Pancreas (tissue), 10 donors: Measurements from ENCODE around the gene MYO18A. TPM values are rescaled to one million over a fixed set of nuclear protein-coding genes. Genes with fewer than 3 reads are reported as not detected.

Experiments used
- ATAC-seq, 4 donors: fragments of 200-7000 bp; cut with Tn5 transposase; one replicate each; pipeline versions ENCODE4 v1.8.0 to v1.9.1; 2020; ENCODE audit warnings: mild to moderate bottlenecking in 4 of 4, moderate library complexity in 4 of 4
- DNase-seq, 6 donors: peaks; one replicate each; pipeline ENCODE4 v3.0.0-alpha.2; 2020
- FAIRE-seq: peaks from 2 replicates; lab custom pipeline; 2012; peaks lifted over from hg19 to GRCh38; lab: Jason Lieb, UNC
- H3K27ac ChIP-seq, 4 donors: fragments of 200-600 bp; sonication (generic); 1 replicate in 3 of 4; 2 replicates in 1 of 4; pipeline versions ENCODE4 v1.5.0 to v1.8.0; 2020
- H3K27me3 ChIP-seq, 4 donors: fragments of 200-600 bp; one replicate each; pipeline ENCODE4 v1.8.0; 2021
- H3K36me3 ChIP-seq, 3 donors: fragments of 200-600 bp; sonication (generic) in 1 of 3; one replicate each; pipeline versions ENCODE4 v1.5.0 to v1.8.0; 2020 to 2021
- H3K4me1 ChIP-seq, 3 donors: fragments of 200-600 bp; one replicate each; pipeline ENCODE4 v1.8.0; 2021
- H3K4me3 ChIP-seq, 4 donors: fragments of 200-600 bp; sonication (generic) in 2 of 4; one replicate each; pipeline versions ENCODE4 v1.5.0 to v1.8.0; 2020 to 2021
- H3K9me3 ChIP-seq, 4 donors: fragments of 200-600 bp; one replicate each; pipeline ENCODE4 v1.8.0; 2021
- CTCF ChIP-seq, 4 donors: fragments of 200-600 bp; sonication (generic) in 3 of 4; IDR thresholded peaks; one replicate each; pipeline versions ENCODE4 v1.5.0 to v1.8.0; 2021; ENCODE audit warnings: antibody characterized with exemption in 4 of 4
- WGBS, 2 donors: extraction: QIAGEN DNeasy Blood & Tissue Kit; methylation state at CpG; one replicate each; pipeline ENCODE4 v1.1.7; 2013; 5-methylcytosine and 5-hydroxymethylcytosine counted together
- intact Hi-C, 3 donors: fragments of 100-400 bp; cut with DNase I; formaldehyde crosslinking; loops; one replicate each; pipeline versions ENCODE4 v1.11.1 to v1.14.2; 2022
- polyA plus RNA-seq, 2 donors: library from polyadenylated mRNA; stranded (reverse); fragments of 200-250 nt; gene quantifications; one replicate each; pipeline ENCODE4 v1.2.3, GENCODE V29; 2013
- total RNA-seq, 6 donors: library from RNA; stranded (reverse); fragmentation: NEBNext Ultra II Directional in 4 of 6; extraction: Animal tissue kit (Norgen Biotek cat#: 25700) in 4 of 6; gene quantifications; one replicate each; pipeline versions ENCODE4 v1.2.1 to v1.2.4, GENCODE V29; 2021 to 2023
- donor health status: healthy with polysubstance abuse.
- donor health status: DM: no; HTN: no; CAD: no; lungs with moderate emphysema.
- donor health status: DM: no; HTN: no; CAD: no.
- donor health status: control.
- donor health status: control.
- donor health status: Bipolar disorder and iron deficiency.
- donor health status: DM: yes; HTN: yes; CAD: no.
- donor health status: DM: no; HTN: no; CAD: no.
- donor health status: DM: no; HTN: no; CAD: no.
- donor health status: DM: yes; HTN: yes; CAD: no.

MYO18A gene
- total and polyA plus RNA-seq, 8 donors = 21.3 to 85.3 (median 33.5) TPM

- 33 to 35% methylated on average over 11 of the region's 11 CpGs for WGBS, 2 donors
- H3K27ac ChIP-seq = peak overlapping the region; percentile 8 to 71 (median 41)
Observed at GRCh38 chr17:29154516-29155226, 25.5 kb downstream of the MYO18A start.

GRCh38 chr17:29151567-29151966, 28.6 kb downstream of the MYO18A start:
- intact Hi-C loops = loop anchor here in 1 of 3 donors (5.0 kb wide), 1 partner anchor 66 kb away; no protein-coding TSS in a partner anchor
- FAIRE-seq (no peak), DNase-seq (no peak)

More at GRCh38 chr17:29154516-29155226, 25.5 kb downstream of the MYO18A start:
- H3K9me3 ChIP-seq = no peaks in the 10 kb centered on the region
- peaks cover 47 to 63% (median 49%) of the 10 kb centered on the region in 3 donors for H3K4me1 ChIP-seq
- H3K4me3 ChIP-seq = no peak overlapping the region
- DNase-seq = no peak
- H3K27me3 ChIP-seq = no peaks in the 10 kb centered on the region
- intact Hi-C loops = loop anchor here in 1 of 3 donors (5.0 kb wide), 1 partner anchor 63 kb away; no protein-coding TSS in a partner anchor
- ATAC-seq = peak in 3 of 4 donors; percentile 12 to 45 (median 15)
- H3K36me3 ChIP-seq = no peaks in the 10 kb centered on the region
- FAIRE-seq = no peak
- no peak for TF ChIP-seq CTCF (IDR thresholded peaks at IDR 0.05)

GRCh38 chr17:29150161-29150560, 30.0 kb downstream of the MYO18A start:
- Histone ChIP-seq H3K36me3 (no peaks in the 10 kb centered on the region), H3K9me3 (no peaks in the 10 kb centered on the region), H3K27ac (peak overlapping the region in 2 of 4 donors; percentile 73 to 77), H3K4me1 (peaks cover 17 to 41% (median 18%) of the 10 kb centered on the region in 3 donors), H3K27me3 (no peaks in the 10 kb centered on the region), H3K4me3 (no peak overlapping the region)
- WGBS, 2 donors = 59 to 64% methylated on average over 2 of the region's 2 CpGs
- intact Hi-C loops = loop anchor here in 1 of 3 donors (5.0 kb wide), 1 partner anchor 67 kb away; no protein-coding TSS in a partner anchor
- no peak for TF ChIP-seq CTCF (IDR thresholded peaks at IDR 0.05)
- DNase-seq = no peak
- FAIRE-seq = no peak
- ATAC-seq = no peak

More at GRCh38 chr17:29151567-29151966, 28.6 kb downstream of the MYO18A start:
- Histone ChIP-seq H3K4me1 (peaks cover 27 to 51% (median 31%) of the 10 kb centered on the region in 3 donors), H3K9me3 (no peaks in the 10 kb centered on the region), H3K27me3 (no peaks in the 10 kb centered on the region), H3K4me3 (no peak overlapping the region), H3K36me3 (no peaks in the 10 kb centered on the region), H3K27ac (peak overlapping the region in 1 of 4 donors; percentile 3)
- no peak for ATAC-seq
- no peak for TF ChIP-seq CTCF (IDR thresholded peaks at IDR 0.05)
- 51 to 52% methylated on average over 4 of the region's 4 CpGs for WGBS, 2 donors

GRCh38 chr17:29149431-29150064, 30.6 kb downstream of the MYO18A start:
- intact Hi-C loops = loop anchor here in 2 of 3 donors (5.0 to 10.0 kb wide), 4 partner anchors 33 to 135 kb away; partner anchors contain the start of gene MYO18A (in 1 of the 2)
- ATAC-seq (peak in 2 of 4 donors; percentile 0 to 3), DNase-seq (peak in 2 of 6 donors; percentile 50 to 62), FAIRE-seq (no peak)
- Histone ChIP-seq H3K4me1 (peaks cover 11 to 39% (median 12%) of the 10 kb centered on the region in 3 donors), H3K4me3 (peak overlapping the region in 2 of 4 donors; percentile 36 to 49), H3K36me3 (no peaks in the 10 kb centered on the region), H3K27ac (peak overlapping the region; percentile 42 to 77 (median 64)), H3K9me3 (no peaks in the 10 kb centered on the region), H3K27me3 (no peaks in the 10 kb centered on the region)
- no peak for TF ChIP-seq CTCF (IDR thresholded peaks at IDR 0.05)
- 21 to 31% methylated on average over 8 of the region's 8 CpGs for WGBS, 2 donors
